ENCODE measurements around the gene ROR2.
"Not testable (repeated sequence)": the region's sequence is repeated elsewhere in the genome, so short reads cannot be mapped to it uniquely, and the experiment has no call there.

The ROR2 gene

DNA sequence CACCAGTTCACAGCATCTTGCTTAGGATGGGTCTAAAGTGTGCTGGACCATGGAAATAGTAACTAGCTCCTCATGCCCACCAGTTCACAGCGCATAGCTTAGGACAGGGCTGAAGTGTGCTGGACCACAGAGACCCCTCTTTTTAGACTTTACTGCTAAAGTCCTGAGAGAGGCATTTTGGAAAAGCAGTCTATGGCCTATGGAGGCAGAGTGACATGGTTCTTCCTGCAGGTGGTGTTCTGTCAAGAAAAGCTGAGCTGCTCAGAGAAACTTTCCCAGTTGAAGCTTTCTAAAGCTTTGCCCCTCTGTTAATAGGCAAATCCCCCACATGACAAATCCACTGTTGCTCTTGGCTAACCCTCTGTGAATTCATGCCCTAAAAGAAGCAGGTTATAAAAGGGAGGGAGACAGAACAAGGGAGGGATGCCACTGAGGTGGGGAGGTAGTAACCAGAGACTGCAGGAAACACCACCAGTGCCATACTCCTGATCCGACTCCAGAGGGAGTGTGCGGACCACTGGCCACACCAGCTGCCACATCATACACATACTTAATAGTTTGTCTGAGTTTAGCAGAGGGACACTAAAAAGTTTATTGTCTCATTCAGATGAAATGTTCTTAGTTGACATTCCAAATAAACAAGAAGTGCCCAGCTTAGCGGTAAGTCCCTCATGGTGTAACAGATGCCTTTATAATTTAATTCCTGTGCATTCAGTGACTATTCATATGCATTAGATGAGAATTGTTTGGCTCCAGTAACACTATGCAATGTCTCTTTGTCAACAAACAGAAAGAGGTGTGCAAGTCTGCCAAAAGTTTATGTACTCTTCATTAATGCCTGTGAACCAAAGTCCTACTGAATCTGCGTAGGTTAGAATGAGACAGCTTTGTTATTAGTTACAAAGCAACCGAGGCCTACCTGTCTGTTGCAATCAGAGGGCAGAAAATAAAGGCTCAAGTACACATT lies 290.2 kb downstream of the ROR2 start:
- peak; percentile 41 for DNase-seq

DNA sequence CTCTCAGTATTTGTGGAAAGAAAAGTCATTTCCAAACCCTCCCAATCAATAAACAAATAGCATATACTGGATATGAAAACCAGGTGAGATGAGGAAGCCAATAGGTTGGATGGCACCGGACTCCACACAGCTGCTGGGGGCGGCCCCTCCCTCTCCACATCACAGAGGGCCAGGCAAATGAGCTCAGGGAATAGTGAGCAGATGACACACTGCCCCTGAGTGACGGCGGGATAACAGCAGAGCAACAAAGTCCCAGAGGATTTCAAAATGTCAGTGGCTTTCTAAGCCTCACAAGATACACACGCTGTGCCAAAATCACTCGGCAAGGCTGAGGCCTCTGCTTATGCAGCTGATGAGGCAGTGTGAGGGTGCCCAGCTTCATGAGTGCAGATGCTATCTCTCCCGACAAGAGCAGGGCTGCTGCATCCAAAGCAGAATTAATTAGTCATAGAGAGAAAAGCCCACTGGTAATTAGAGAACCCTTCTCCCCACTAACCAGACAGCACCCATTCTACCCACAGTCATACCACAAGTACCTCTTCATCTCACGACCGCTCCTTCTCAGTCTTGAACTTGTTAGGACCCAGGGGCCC lies 291.4 kb downstream of the ROR2 start:
- DNase-seq: peak; percentile 14

DNA sequence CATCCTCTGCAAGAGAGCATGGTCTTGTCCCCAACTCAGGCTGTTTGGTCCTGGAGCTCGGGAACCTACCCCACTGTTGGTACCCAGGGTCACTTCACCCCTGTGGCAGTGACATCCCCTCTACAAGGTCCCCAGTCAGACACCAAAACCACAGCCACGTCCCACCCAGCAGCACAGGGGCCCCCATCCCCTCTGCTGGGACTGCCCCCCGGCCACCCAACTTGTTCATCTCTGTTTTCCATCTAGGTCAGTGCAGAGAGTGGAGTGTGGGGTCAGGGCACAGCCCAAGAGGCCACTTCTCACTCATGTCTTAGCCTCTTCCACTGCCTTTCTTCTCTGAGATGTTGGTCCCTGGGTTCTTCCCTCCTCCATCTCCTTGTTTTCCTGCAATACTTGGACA lies 292.5 kb downstream of the ROR2 start:
- no peak for DNase-seq

DNA sequence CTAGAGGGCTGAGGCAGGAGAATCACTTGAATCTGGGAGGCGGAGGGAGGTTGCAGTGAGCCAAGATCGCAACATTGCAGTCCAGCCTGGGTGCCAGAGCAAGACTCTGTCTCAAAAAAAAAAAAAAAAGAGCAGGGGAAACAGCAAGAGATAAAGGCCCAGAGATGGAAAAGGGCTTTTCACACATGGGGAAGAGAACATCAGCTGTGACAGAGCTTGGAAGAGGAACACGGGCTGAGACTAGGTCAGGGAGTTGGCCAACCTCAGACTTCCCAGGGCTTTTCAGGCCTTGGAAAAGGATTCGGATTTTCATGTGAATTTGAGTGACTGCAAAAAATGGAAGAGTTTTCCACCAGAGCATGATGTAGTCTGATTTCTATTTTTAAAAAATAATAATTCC lies 294.4 kb downstream of the ROR2 start:
- DNase-seq: no peak

DNA sequence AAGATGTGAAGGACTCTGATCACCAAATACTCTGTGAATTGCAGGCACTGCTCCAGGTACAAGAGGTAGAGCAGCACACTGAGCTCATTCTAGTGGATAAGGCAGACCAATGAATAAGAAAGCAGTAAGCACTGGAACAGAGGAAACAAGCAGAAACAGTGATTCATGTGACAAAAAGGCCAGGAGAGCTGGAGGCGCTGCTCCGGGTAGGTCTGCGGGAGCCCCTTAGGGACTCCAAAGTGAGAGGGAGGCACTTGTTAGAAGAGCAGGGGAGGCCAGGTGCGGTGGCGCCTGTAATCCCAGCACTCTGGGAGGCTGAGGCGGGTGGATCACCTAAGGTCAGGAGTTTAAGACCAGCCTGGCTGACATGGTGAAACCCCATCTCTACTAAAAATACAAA lies 294.8 kb downstream of the ROR2 start:
- DNase-seq: no peak

DNA sequence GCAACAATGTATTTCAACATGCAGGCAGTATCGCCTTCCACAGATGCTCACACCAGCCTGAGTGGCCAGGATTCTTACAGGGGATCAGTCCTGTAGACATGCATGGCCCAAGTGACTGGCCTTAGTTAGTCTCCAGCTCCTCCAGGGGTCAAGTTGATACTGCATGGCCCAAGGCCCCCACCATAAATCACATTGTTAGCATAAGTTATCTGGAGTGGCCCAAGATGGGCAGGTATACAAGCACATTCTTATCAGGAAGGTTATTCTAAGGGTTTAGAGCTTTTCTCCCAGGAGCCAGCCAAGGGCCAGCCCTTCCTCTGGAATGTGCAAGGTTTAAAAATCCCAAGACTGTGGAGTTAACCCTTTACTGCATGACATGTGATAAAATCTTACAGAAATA lies 295.5 kb downstream of the ROR2 start:
- no peak for DNase-seq

DNA sequence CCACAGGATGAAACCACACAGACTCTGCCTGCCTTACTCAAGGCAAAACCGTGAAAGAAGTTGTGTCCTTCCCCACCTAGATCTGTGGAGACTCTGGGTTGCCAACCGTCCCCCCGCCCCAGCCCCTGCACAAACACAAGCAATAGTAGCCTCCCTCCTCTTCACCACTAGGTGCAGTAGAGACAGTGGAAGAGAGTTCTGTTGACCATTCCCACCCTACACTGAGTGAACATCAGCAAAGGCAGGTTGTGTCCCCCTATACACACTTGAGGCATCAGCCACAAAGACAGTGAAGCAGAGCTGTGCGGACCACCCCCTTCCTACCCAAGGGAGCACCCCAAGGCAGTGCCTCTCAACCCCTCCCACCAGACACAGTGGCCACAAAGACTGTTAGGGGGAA lies 302.7 kb downstream of the ROR2 start:
- no peak for DNase-seq

DNA sequence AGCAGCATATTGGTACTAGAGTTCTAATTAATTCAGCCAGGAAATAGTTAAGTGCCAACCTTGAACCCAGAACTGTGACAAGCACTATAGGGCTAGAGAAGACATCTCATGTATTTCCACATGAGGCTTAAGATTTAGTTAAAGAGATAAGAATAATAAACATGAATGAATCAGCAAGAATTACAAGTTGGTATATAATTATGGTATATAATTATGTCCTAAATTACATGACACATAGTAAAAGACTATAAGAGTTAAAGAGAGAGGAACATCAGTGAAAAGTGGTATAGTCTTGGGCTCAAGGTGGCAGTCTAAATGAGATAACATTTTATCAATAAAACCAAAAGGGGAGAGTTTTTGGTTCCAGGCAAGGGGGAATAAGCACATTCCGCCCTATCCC lies 303.3 kb downstream of the ROR2 start:
- DNase-seq: no peak

DNA sequence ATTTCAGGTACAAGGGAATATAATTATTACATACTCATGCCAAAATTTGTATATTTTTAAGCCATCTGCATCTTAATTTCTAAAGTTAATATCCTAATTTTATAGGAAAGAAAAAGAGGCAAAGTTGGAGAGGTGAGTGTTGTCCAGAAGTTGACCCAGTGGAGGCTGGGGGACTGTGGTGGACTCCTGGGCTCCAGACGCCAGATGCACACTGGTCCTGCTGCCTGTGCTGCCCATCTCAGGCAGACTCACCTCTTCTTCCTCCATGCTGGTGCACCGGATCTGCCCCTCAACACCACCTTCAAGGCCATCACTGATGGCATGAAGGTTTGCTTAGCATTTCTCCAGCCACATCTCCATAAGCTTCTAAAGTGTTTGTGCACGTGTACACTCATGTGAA lies 305.6 kb downstream of the ROR2 start:
- DNase-seq: no peak

DNA sequence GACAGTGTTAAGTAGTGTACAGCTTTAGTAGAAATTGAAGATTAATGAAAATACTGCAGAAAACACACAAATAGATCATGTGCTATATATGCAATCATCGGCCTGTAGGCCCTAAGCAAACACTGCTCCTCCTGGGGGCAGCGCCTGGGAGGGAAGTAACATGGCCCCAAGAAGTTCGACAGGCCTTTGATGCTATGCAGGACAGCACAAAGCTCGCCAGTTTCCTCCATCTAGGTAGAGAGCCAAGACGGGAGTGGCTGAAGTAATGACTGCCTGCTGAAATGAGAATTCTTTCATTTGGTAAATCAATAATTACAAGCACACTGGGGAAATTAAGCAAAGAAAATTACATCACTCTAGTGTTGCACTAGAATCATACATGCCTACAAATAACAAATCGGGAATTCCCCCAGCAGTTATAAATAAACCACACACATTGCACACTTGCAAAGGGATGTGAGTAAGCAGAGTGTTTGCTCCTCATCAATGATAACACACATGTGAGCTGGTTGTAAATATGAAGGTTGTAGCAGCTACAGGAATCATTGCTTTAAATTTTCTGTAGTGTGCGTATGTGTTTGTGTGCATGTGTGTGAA lies 306.4 kb downstream of the ROR2 start:
- DNase-seq: no peak

DNA sequence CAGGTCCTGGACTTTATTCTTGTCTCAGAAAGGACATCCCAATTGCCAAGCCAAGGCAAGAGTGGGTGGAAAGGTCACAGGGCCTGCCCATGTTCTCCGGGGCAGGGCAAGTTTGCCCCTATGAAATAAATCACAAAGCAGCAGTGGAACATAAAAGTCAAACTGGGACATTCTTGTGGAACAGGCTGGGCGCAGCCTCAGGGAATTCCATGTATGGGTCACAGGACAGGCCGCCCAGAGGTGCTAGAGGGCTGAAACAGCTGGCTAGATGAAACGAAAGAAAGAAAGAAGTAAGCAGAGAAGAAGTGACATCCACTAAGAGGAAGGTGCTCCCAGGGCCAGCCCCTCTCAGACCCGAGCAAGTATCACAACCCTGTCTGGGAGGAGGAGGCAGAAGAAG lies 307.3 kb downstream of the ROR2 start:
- DNase-seq: no peak

DNA sequence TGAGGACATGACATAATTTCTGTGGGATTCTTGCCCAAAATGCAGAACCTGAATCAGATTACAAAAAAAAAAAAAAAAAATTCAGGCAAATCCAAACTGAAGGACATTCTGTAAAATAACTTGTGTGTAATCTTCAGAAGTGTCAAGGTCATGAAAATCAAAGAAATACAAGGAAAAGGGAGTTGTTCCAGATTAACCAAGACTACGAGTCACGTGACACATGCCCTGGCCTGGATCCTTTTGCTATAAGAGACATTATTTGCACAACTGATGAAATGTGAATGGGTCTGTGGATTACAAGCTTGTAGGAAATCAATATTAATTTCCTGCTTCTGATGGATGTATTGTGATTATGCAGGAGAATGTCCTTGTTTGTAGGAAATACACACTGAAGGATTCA lies 309.6 kb downstream of the ROR2 start:
- DNase-seq: no peak

DNA sequence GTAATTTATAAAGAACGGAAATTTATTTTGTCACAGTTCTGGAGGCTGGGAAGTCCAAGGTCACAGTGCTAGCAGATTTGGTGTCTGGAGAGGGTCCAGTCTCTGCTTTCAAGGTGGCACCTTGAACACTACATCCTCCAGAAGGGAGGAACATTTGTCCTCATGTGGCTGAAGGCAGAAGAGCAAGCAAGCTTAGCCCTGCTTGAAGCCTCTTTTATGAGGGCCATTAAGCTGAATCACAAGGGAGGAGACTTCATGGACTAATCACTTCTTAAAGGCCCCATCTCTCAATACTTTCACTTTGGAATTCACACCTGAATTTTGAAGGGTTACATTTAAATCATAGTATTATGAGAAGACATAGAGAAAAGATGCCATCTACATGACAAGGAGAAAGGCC lies 311.0 kb downstream of the ROR2 start:
- no peak for DNase-seq

DNA sequence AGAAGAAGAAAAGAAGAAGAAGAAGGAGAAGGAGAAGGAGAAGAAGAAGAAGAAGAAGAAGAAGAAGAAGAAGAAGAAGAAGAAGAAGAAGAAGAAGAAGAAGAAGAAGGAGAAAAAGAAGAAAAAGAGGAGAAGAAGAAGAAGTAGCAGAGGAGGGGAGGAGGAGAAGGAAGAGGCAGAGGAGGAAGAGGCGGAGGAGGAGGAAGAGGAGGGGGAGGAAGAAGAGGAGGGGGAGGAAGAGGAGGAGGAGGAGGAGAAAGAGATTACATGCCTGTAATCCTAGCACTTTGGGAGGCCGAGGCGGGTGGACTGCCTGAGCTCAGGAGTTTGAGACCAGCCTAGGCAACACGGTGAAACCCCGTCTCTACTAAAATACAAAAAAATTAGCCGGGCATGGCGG lies 315.2 kb downstream of the ROR2 start:
- DNase-seq: not testable (repeated sequence)

DNA sequence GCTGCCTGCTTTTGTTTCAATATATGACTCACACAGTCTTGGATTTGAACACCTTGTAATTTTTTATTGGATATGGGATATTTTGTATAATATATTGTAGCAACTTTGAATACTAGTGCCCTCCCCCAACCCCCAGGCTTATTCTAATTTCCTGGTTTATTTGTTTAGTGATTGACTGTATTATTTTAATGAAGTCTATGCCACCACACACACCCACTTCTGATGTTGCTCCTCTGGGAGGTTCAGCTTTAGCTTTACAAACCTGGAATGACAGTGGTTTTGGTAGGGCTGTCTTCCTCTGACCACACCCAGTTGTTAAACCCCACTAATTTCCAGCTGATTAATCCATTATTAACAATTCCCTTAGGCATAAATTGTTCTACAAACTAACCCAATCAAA lies 320.3 kb downstream of the ROR2 start:
- DNase-seq: no peak

DNA sequence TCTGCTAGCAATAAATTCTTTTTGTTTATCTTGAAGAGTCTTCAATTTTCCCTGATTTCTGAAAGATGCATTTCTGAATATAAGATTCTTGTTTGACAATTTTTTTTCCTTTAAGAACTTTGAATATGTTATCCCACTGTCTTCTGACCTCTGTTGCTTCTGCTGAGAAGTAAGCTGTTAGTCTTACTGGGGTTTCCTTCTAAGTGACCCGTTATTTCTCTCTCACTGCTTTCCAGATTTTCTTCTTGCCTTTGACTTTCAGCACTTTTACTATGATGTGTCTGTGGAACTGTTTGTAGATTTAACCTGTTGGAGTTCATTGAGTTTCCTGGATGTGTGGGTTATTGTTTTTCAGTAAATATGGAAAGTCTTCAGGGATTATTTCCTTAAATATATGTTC lies 321.1 kb downstream of the ROR2 start:
- DNase-seq: no peak

DNA sequence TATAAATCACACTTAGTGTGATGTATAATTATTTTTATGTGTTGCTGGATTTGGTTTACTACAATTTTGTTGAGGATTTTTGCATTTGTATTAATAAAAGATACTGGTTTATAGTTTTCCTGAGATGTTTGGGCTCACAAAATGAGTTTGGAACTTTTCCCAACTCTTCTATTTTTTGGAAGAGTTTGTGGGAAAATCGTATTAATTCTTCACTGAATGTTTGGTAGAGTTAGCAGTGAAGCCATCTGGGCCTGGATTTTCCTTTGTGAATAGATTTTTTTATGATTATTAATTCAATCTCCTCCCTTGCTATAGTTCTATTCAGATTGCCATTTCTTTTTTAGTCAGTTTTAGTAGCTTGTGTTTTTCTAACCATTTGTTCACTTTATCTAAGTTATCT lies 324.7 kb downstream of the ROR2 start:
- DNase-seq: no peak

DNA sequence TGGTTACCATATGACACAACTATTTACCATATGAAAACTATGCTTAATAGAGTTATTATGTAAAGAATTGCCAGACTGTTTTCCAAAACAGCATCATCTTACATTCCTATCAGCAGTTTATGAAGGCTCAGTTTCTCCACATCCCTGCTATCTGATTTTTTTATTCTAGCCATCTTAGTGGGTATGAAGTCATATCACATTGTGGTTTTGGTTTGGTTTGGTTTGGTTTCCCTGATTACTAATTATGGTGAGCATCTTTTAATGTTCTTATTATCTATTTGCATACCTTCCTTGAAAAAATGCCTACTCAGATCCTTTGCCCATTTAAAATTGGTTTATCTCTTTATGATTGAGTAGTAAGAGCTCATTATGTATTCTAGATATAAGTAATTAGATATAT lies 327.0 kb downstream of the ROR2 start:
- DNase-seq: no peak

DNA sequence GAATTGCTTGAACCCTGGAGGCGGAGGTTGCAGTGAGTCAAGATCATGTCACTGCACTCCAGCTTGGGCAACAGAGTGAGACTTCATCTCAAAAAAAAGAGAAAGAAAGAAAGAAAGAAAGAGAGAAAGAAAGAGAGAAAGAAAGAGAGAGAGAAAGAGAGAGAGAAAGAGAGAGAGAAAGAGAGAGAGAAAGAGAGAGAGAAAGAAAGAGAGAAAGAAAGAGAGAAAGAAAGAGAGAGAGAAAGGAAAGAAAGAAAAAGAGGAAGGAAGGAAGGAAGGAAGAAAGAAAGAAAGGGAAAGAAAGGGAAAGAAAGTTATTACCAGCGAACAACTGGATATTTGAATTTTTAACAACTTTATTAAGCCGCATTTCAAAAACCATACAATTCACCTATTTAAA lies 327.9 kb downstream of the ROR2 start:
- DNase-seq: not testable (repeated sequence)

DNA sequence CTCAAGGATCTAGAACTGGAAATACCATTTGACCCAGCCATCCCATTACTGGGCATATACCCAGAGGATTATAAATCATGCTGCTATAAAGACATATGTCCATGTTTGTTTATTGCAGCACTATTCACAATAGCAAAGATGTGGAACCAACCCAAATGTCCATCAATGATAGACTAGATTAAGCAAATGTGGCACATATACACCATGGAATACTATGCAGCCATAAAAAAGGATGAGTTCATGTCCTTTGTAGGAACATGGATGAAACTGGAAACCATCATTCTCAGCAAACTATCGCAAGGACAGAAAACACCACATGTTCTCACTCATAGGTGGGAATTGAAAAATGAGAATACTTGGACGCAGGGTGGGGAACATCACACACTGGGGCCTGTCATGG lies 336.0 kb downstream of the ROR2 start:
- DNase-seq: not testable (repeated sequence)

DNA sequence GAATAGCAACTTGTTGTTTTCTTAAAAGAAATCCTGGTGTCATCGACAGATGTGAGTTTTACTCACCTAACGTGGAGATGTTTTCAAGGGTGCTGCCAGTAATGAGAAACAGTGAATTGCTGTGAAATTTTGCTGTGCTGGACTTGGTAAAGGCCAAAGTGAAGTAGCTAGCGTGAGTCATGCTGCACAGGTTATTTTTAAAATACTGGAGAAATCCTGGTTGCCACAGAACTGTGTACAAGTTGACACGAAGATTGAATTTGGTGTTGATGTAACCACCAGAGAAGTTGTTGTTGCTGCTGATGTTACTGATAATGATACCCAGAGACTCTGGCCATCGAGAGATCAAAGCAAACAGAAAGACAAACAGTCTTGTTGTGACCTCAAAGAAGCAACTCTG lies 338.4 kb downstream of the ROR2 start:
- DNase-seq: no peak

DNA sequence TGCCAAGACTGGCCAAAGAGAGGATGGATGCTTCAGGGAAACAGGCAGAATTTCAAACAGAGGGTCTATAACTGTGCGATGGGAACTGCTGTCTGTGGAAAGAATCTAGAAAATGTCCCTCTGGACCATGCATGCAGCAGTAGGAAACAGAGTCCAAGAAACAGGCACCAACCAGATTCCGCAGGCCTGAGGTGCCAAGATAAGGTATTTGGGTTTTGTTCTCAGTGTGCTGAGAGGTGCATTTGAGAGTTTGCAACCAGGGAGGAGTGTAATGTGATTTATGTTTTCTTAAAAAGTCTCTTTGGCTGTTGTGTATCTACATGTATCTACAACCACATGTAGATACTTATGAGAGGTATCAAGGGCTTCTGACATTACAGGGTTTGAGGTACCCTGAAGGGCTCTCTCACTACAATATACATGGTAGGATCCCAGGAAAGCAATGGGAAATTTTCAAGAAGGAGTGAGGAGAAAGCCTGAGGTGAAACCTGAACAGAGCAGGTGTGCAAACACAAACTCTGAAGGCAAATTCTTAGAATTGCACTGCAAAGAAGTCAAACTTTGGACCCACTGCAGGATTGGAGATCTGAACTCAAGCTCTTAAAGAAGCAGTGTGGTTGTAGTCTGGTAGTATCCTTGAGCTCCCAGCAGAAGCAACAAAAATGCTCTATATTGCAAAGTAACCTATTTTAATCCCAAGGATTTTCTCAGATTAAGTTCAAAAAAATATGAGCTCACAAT lies 343.6 kb downstream of the ROR2 start:
- DNase-seq: no peak

DNA sequence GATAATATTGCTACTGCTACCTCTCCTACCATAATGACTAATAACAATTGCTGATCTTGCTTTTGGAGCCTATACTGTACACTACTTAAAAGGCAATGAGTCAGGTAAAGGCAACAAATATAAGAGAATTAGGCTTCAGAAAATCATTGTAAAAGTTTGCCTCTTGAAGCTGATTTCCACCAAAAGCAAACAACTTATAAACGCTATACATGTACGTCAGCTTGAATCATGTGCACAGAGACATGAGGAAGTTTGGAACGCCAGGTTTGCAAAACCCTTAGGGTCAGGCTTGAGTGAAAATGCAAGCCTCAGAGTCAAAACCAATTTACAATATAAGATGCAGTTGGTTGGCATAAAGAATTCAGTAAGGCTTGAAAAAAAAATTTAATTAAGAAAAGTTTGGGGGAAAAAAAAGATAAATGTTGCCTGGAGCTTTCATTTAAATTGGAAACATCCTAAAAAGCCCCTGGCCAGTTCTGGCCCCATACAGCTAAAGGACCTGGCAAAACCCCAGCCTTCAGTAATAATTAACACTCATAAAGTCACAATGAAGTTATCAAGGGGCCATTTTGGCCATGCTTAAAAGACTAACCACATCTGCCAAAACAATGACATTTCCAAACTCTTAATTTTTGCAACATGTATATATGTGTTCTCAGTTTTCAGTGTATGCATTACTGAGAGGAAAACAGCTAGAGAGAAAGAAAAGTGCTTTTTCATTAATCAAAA lies 345.4 kb downstream of the ROR2 start:
- no peak for DNase-seq

All from retina (tissue), 1 donor.